Measurements from ENCODE around the gene PAGR1.
"Not testable (repeated sequence)": the region's sequence is repeated elsewhere in the genome, so short reads cannot be mapped to it uniquely, and the experiment has no call there.

Gene PAGR1

GRCh38 chr16:29812754-29813643, 3.0 kb upstream of the PAGR1 start:
- DNase-seq (ENCODE audit: low read depth in 2 of 2) = no peak

GRCh38 chr16:29813644-29814562, 2.0 kb upstream of the PAGR1 start:
- no peak for DNase-seq (ENCODE audit: low read depth in 2 of 2)

GRCh38 chr16:29814592-29814991, 1.4 kb upstream of the PAGR1 start:
- DNase-seq (ENCODE audit: low read depth in 2 of 2) = no peak

- DNase-seq (ENCODE audit: low read depth in 2 of 2) = no peak
These were observed 775 bp upstream of the PAGR1 start for GRCh38 chr16:29815032-29815721.

- peak in 1 of 2 donors; percentile 68 for DNase-seq (ENCODE audit: low read depth in 2 of 2)
These were observed 916 bp downstream of the PAGR1 start for GRCh38 chr16:29816694-29817441.

- no peak for DNase-seq (ENCODE audit: low read depth in 2 of 2)
These were observed 2.1 kb downstream of the PAGR1 start for GRCh38 chr16:29818082-29818481.

GRCh38 chr16:29819506-29819905, 3.6 kb downstream of the PAGR1 start:
- DNase-seq (ENCODE audit: low read depth in 2 of 2) = no peak

- DNase-seq (ENCODE audit: low read depth in 2 of 2) = peak in 1 of 2 donors; percentile 44
These were observed 4.3 kb downstream of the PAGR1 start, which contains the start of gene MVP for GRCh38 chr16:29820271-29820701. MVP (plus strand) TSS chr16:29820462; CDS start chr16:29830550, 10,088 bp downstream.

GRCh38 chr16:29820730-29821642, 5.0 kb downstream of the PAGR1 start:
- DNase-seq (ENCODE audit: low read depth in 2 of 2) = peak in 1 of 2 donors; percentile 38

- no peak for DNase-seq (ENCODE audit: low read depth in 2 of 2)
These were observed 5.7 kb downstream of the PAGR1 start for GRCh38 chr16:29821643-29822115.

- no peak for DNase-seq (ENCODE audit: low read depth in 2 of 2)
These were observed 8.7 kb downstream of the PAGR1 start for GRCh38 chr16:29824589-29825144.

- peak in 1 of 2 donors; percentile 33 for DNase-seq (ENCODE audit: low read depth in 2 of 2)
These were observed 9.4 kb downstream of the PAGR1 start for GRCh38 chr16:29825145-29826044.

- no peak for DNase-seq (ENCODE audit: low read depth in 2 of 2)
These were observed 10.4 kb downstream of the PAGR1 start for GRCh38 chr16:29826342-29826695.

- DNase-seq (ENCODE audit: low read depth in 2 of 2) = no peak
These were observed 14.8 kb downstream of the PAGR1 start for GRCh38 chr16:29830774-29831173.

GRCh38 chr16:29831490-29831889, 15.5 kb downstream of the PAGR1 start:
- DNase-seq (ENCODE audit: low read depth in 2 of 2) = no peak

GRCh38 chr16:29833219-29833618, 17.3 kb downstream of the PAGR1 start:
- not testable (repeated sequence) for DNase-seq (ENCODE audit: low read depth in 2 of 2)

GRCh38 chr16:29834079-29834478, 18.1 kb downstream of the PAGR1 start:
- no peak for DNase-seq (ENCODE audit: low read depth in 2 of 2)

GRCh38 chr16:29835926-29836325, 20.0 kb downstream of the PAGR1 start:
- DNase-seq (ENCODE audit: low read depth in 2 of 2) = no peak

All from stimulated activated CD8-positive, alpha-beta memory T cell treated with anti-CD3 and anti-CD28 coated beads, Interleukin-15, amount 100 ng/mL, for 48 hours (primary cell).